GM12891 (cell line): ENCODE results near the gene IGF1R.

Experiments used
- PAX5 ChIP-seq: IDR thresholded peaks from 2 replicates; pipeline ENCODE4 v1.6.1; 2011; ENCODE audit warnings: low read length, moderate library complexity, mild to moderate bottlenecking; ENCODE audit not compliant: insufficient read depth, severe bottlenecking
- POLR2A ChIP-seq: IDR thresholded peaks from 2 replicates; pipeline ENCODE4 v1.6.1; 2011; ENCODE audit warnings: low read depth, low read length, control low read depth
- POLR2AphosphoS5 ChIP-seq: IDR thresholded peaks from 2 replicates; pipeline ENCODE4 v1.6.1; 2011; ENCODE audit warnings: low read depth, low read length, control low read depth
- TAF1 ChIP-seq: IDR thresholded peaks from 2 replicates; pipeline ENCODE4 v1.6.1; 2011; ENCODE audit warnings: low read depth, low read length, control low read depth

GRCh38 chr15:98978153-98978552 is 329.8 kb downstream of the IGF1R start:
- TF ChIP-seq POLR2A (no peak), POLR2AphosphoS5 (no peak), TAF1 (no peak), PAX5 (no peak)
